IPS-NIHi7 (cell line): ENCODE data around the gene CLEC6A.
"Not testable (repeated sequence)": the region's sequence is repeated elsewhere in the genome, so short reads cannot be mapped to it uniquely, and the experiment has no call there.

ENCODE experiments used
- DNase-seq: peaks from one replicate; pipeline ENCODE4 v3.0.0; 2012; ENCODE audit warnings: mixed read lengths; ENCODE audit errors: extremely low spot score

CLEC6A gene

GRCh38 chr12:8495671-8496070, 39.9 kb downstream of the CLEC6A start:
- not testable (repeated sequence) for DNase-seq

- DNase-seq: not testable (repeated sequence)
Measured at GRCh38 chr12:8496074-8496473, 40.3 kb downstream of the CLEC6A start.

GRCh38 chr12:8499616-8500015, 43.9 kb downstream of the CLEC6A start:
- DNase-seq: no peak

DNA sequence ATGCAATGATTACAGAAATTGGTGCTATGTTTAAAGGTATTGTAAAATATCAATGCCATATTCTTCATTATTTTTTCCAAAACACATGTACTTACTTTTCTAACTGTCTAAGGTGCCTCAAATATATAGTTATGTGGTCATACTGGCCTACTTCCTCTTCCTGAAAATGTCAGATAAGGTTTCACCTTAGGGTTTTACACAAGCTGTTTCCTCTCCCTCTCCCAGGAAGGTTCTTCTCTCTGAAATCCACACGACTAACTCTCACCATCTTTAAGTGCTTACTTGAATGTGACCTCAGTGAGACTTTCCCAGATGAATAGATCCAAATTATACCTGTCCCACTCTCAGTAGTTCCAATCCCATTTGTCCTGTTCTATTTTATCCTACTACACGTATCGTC, 46.0 kb downstream of the CLEC6A start:
- DNase-seq: no peak

DNA sequence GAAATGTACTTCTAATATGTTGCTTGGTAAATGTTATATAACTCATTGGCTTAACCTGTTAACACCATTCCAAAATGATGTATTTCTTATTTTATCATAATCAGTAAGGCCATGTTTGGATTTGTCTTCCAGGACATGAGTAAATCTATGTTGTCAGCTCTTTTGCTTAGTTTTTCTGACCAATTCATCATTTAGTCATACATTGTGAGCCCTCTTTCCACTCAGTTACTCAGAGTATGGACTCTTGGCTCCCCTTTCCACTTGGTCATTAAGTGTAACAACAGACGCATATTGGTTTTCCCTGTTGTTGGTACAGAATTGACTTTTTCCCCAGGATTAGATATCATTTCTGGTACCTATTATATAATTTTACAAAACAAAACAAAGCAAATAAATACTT, 48.6 kb downstream of the CLEC6A start:
- DNase-seq: no peak

DNA sequence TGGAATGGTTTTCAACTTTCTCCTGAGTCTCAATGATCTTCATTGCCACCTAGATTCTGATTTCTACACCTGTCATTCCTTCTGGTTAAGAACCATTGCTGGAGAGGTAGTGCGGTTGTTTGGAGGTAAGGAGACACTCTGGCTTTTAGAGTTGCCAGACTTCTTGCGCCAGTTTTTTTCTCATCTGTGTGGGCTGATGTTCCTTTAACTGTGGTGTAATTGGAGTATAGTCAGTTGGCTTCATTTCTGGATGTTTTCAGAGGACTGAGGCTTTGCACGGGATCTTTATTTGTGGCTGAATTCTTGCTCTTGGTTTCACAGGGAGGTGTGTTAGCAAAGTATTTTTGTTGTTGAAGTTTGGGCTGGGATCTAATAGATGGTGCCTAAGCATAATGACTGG, 51.8 kb downstream of the CLEC6A start:
- no peak for DNase-seq

GRCh38 chr12:8508223-8508622, 52.5 kb downstream of the CLEC6A start:
- DNase-seq: no peak

GRCh38 chr12:8508910-8509841, 53.4 kb downstream of the CLEC6A start:
- DNase-seq: no peak

DNA sequence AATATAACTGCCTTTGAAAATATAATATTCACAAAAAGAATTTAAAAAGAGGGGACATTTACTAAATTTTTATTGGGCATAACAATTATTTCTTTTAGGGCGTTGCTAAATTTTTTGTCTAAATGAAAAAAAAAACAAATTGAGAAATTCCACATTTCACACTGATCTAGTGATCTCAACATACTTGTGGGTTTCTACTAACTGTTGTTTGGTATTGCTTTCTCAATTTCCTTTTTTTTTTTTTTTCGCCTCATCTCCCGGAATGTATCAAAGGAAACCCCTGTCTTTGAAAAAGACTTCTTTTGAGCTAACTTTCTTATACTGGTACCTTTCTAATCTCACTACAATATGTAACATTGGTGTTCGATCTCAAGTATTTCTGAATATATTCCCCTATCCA, 57.5 kb downstream of the CLEC6A start, which contains the start of gene CLEC4D:
Gene CLEC4D (plus strand): TSS at position 248 of the 400 bp plus-strand sequence. CDS start 230 bp downstream, outside the sequence.
- DNase-seq: no peak

DNA sequence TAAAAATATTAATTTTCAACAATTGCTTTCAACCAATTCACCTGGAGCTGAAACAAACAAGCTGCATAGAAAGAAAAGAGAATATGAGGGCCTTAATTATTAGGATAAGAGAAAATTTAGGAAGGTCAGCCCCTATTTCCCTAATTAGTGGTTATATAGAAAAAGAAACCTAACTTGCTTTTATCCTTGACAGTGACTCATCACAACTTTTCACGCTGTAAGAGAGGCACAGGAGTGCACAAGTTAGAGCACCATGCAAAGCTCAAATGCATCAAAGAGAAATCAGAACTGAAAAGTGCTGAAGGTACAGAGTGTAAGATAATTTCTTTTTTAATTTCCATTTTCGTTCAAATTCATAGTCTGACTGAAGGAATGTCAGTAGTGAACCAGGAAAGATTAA, 62.2 kb downstream of the CLEC6A start:
- DNase-seq: no peak

DNA sequence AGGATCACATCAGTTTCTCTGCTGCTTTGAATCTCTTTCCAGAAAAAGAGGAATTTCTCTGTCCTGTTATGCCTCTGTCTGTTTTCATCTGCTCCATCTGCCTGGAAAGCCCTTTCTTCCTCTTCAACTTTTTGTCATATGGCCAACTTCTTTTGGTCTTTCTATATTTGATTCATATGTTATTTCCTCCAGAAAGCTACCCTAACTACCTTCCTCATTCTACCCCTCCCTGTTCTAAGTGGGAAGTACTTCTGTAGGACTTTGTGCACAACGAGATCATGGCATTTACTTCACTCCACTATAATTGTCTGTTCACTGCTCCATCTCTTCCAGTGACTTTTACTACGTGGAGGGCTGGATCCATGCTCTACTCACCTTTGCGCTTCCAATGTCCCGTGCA, 63.4 kb downstream of the CLEC6A start:
- DNase-seq: no peak

GRCh38 chr12:8527250-8528130, 71.7 kb downstream of the CLEC6A start:
- DNase-seq: peak; percentile 30
